OCI-LY7 (cell line): Measurements from ENCODE around the gene VAT1L.

Experiments used
- EZH2phosphoT487 ChIP-seq: fragments of 200-600 bp; sonication (generic); IDR thresholded peaks from 2 replicates; pipeline ENCODE4 v1.6.1; 2018; ENCODE audit warnings: low read depth, borderline replicate concordance, mild to moderate bottlenecking, mixed run types, antibody characterized with exemption, low read length, moderate library complexity, mixed read lengths
- TF ChIP-seq, protein P1 (sequence below): fragments of 200-600 bp; sonication (generic); conservative IDR thresholded peaks from 2 replicates; pipeline ENCODE4 v1.5.1; 2014; ENCODE audit warnings: mild to moderate bottlenecking, antibody characterized with exemption, low read length, moderate library complexity, mixed read lengths

DNA sequence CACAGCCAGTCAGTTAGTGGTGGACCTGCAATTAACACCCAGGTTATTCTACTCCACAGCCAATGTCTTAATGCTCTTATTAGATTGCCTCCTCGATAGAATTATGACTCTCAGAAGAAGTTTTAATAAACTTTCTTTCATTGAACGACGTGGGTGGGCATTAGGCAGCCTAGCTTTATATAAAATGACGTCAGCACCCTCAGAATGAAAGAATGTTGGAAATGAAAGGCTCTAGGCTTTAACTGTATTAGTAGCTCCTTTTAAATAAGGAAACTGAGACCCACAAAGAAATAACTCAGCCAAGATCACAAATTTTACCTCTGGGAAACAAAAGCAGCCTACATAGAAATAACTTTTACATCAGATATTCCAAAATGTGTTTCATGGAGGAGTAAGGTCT is 142.7 kb downstream of the VAT1L start:
- TF ChIP-seq, protein P1, sequence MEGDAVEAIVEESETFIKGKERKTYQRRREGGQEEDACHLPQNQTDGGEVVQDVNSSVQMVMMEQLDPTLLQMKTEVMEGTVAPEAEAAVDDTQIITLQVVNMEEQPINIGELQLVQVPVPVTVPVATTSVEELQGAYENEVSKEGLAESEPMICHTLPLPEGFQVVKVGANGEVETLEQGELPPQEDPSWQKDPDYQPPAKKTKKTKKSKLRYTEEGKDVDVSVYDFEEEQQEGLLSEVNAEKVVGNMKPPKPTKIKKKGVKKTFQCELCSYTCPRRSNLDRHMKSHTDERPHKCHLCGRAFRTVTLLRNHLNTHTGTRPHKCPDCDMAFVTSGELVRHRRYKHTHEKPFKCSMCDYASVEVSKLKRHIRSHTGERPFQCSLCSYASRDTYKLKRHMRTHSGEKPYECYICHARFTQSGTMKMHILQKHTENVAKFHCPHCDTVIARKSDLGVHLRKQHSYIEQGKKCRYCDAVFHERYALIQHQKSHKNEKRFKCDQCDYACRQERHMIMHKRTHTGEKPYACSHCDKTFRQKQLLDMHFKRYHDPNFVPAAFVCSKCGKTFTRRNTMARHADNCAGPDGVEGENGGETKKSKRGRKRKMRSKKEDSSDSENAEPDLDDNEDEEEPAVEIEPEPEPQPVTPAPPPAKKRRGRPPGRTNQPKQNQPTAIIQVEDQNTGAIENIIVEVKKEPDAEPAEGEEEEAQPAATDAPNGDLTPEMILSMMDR = no peak
- no peak for TF ChIP-seq EZH2phosphoT487
